Heart left ventricle (tissue), 16 donors: ENCODE data around the gene HIVEP2. TPM values are rescaled to one million over a fixed set of nuclear protein-coding genes. Genes with fewer than 3 reads are reported as not detected.

ENCODE experiments used
- ATAC-seq, 4 donors: fragments of 200-7000 bp; cut with Tn5 transposase; one replicate each; pipeline ENCODE4 v1.9.1; 2020 to 2022; ENCODE audit warnings: moderate library complexity in 4 of 4, mild to moderate bottlenecking in 3 of 4, moderate number of reproducible peaks in 1 of 4
- DNase-seq, 5 donors: peaks; one replicate each; pipeline ENCODE4 v3.0.0-alpha.2; 2020
- H3K27ac ChIP-seq, 12 donors: fragments of 200-600 bp; sonication (generic) in 4 of 12; one replicate each; pipeline versions ENCODE4 v1.5.0 to v1.8.0; 2016 to 2022; ENCODE audit warnings: mild to moderate bottlenecking in 2 of 12
- H3K27me3 ChIP-seq, 9 donors: fragments of 200-600 bp; sonication (generic) in 2 of 9; one replicate each; pipeline versions ENCODE4 v1.5.1 to v1.8.0; 2016 to 2022; ENCODE audit warnings: mild to moderate bottlenecking in 3 of 9
- H3K36me3 ChIP-seq, 9 donors: fragments of 200-600 bp; sonication (generic) in 2 of 9; one replicate each; pipeline versions ENCODE4 v1.5.0 to v1.8.0; 2018 to 2022; ENCODE audit warnings: mild to moderate bottlenecking in 2 of 9
- H3K4me1 ChIP-seq, 12 donors: fragments of 200-600 bp; sonication (generic) in 4 of 12; one replicate each; pipeline versions ENCODE4 v1.5.0 to v1.8.0; 2016 to 2022; ENCODE audit warnings: mild to moderate bottlenecking in 3 of 12
- H3K4me3 ChIP-seq, 12 donors: fragments of 200-600 bp; sonication (generic) in 4 of 12; one replicate each; pipeline versions ENCODE4 v1.5.0 to v1.8.0; 2017 to 2022; ENCODE audit warnings: mild to moderate bottlenecking in 9 of 12, moderate library complexity in 4 of 12
- H3K9me3 ChIP-seq, 12 donors: fragments of 200-600 bp; sonication (generic) in 4 of 12; one replicate each; pipeline versions ENCODE4 v1.5.0 to v1.8.0; 2016 to 2022; ENCODE audit warnings: mild to moderate bottlenecking in 1 of 12
- CTCF ChIP-seq, 12 donors: fragments of 200-600 bp; sonication (generic) in 4 of 12; IDR thresholded peaks; one replicate each; pipeline versions ENCODE4 v1.5.0 to v1.8.0; 2018 to 2022; ENCODE audit warnings: antibody characterized with exemption in 12 of 12, mild to moderate bottlenecking in 5 of 12
- POLR2A ChIP-seq, 2 donors: fragments of 450-650 bp; IDR thresholded peaks; one replicate each; pipeline ENCODE4 v1.6.1; 2017; ENCODE audit warnings: antibody characterized with exemption in 2 of 2, mild to moderate bottlenecking in 2 of 2, moderate library complexity in 2 of 2
- WGBS, 4 donors: extraction: QIAGEN DNeasy Blood & Tissue Kit in 2 of 4; methylation state at CpG; one replicate each; pipeline versions ENCODE4 v1.1.5 to v1.1.7; 2013 to 2018; 5-methylcytosine and 5-hydroxymethylcytosine counted together
- intact Hi-C, 10 donors: fragments of 100-400 bp; cut with DNase I; formaldehyde crosslinking; loops; one replicate each; pipeline versions ENCODE4 v1.11.1 to v1.14.2; 2022
- polyA plus RNA-seq, 2 donors: library from polyadenylated mRNA; stranded (reverse); fragments of 200-250 nt; gene quantifications; one replicate each; pipeline ENCODE4 v1.2.3, GENCODE V29; 2013
- total RNA-seq, 9 donors: library from RNA; depleted of rRNA in 2 of 9; stranded (reverse); fragments of >200 nt in 2 of 9; fragmentation: NEBNext Ultra II Directional in 3 of 9; extraction: Animal tissue kit (Norgen Biotek cat#: 25700) in 3 of 9; gene quantifications; one replicate each; pipeline versions ENCODE4 v1.1.0 to v1.2.4, GENCODE V29; 2016 to 2023
- donor health status: ischemic (EF 13 %, LVEDD 7.1; RV severe dilation, severe dysfunction).
- donor health status: healthy with polysubstance abuse.
- donor health status: DM: no; HTN: yes; CAD: no.
- donor health status: DM: no; HTN: no; CAD: no.
- donor health status: ischemic (EF 25% LVEDD 6.9; RV normal size, moderate dysfunction).
- donor health status: ischemic (EF 25% LVEDD 5.7; RV mildly dilated, moderate dysfunction).
- donor health status: healthy.
- donor health status: DM: yes; HTN: yes; CAD: no.
- donor health status: ischemic (EF 35%, LVEDD 5.7; RV mildly dilated, moderate dysfunction).
- donor health status: nonischemic (EF 11% LVEDD 7.7; RV severe dilation, severe dysfunction).
- donor health status: DM: yes; HTN: yes; CAD: no.
- donor health status: PGD.
- donor health status: ischemic (EF 29% LVEDD 5.4; RV normal size, mild dysfunction).
- donor health status: nonischemic (EF 23%, LVEDD 6.1; RV moderate dilation, normal function).

Gene HIVEP2
- total and polyA plus RNA-seq, 11 donors, result 2.7 to 31.2 (median 20.4) TPM

DNA sequence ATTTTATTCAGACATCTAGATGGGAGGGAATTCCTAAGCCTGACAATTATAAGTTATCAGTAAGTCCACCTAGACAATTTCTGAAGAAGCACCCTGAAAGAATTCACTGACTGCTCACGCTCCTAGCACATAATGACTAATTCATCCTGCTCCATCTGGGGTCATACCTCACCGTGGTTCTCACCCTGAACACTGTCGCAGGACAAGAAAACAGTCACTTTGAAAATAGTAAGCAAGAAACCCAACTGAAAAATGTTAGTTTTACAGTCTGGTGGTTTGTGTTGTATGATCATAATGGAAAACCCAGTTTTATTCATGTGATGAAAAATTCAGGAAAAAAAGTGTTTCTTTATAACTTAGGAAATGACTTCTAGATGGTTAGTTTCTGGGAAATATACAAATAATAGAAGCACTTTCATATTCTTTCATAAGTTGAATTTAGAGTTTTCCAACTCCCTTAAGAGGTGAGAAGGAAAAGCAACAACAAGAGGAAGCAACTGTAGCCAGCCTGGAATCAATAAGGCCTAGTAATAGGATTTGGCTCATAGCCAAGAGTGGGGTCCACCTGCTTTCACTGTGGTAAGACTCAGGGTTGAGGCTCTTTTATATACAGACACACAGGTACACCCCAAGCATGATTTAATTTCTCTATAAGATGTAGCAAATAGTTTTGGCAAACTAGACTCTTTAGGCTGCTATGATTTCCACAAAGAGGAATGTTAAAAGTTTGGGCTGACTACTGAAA is 94.1 kb downstream of the HIVEP2 start:
- H3K36me3 ChIP-seq, result no peaks in the 10 kb centered on the region
- no peaks in the 10 kb centered on the region for H3K27me3 ChIP-seq
- H3K4me3 ChIP-seq, result no peak overlapping the region
- DNase-seq (no peak), ATAC-seq (no peak)
- H3K4me1 ChIP-seq, result peaks cover 3 to 99% (median 53%) of the 10 kb centered on the region in 12 donors
- peak overlapping the region in 3 of 12 donors; percentile 3 to 20 (median 9) for H3K27ac ChIP-seq
- no peaks in the 10 kb centered on the region for H3K9me3 ChIP-seq
- 42 to 81% (median 65%) methylated on average over 3 of the region's 3 CpGs for WGBS, 4 donors
- intact Hi-C loops, result loop anchor here in 1 of 10 donors (5.0 kb wide), 1 partner anchor 34 kb away; no protein-coding TSS in a partner anchor
- no peak for TF ChIP-seq CTCF (IDR thresholded peaks at IDR 0.05)
- TF ChIP-seq POLR2A (IDR thresholded peaks at IDR 0.05), result no peak

- Histone ChIP-seq H3K9me3 (no peaks in the 10 kb centered on the region), H3K27ac (no peak overlapping the region), H3K27me3 (no peaks in the 10 kb centered on the region), H3K4me1 (peaks cover 8 to 99% (median 71%) of the 10 kb centered on the region in 12 donors), H3K4me3 (no peak overlapping the region), H3K36me3 (no peaks in the 10 kb centered on the region)
- DNase-seq (no peak), ATAC-seq (no peak)
- intact Hi-C loops, result loop anchor here in 8 of 10 donors (2.0 to 10.0 kb wide), 5 partner anchors 18 to 98 kb away; partner anchors contain the start of gene HIVEP2 (in 6 of the 8)
- TF ChIP-seq CTCF (IDR thresholded peaks at IDR 0.05), result no peak
- TF ChIP-seq POLR2A (IDR thresholded peaks at IDR 0.05), result no peak
- WGBS, 4 donors, result 77 to 79% (median 78%) methylated on average over 3 of the region's 3 CpGs
These were observed 96.0 kb downstream of the HIVEP2 start for GRCh38 chr6:142848976-142849375.

DNA sequence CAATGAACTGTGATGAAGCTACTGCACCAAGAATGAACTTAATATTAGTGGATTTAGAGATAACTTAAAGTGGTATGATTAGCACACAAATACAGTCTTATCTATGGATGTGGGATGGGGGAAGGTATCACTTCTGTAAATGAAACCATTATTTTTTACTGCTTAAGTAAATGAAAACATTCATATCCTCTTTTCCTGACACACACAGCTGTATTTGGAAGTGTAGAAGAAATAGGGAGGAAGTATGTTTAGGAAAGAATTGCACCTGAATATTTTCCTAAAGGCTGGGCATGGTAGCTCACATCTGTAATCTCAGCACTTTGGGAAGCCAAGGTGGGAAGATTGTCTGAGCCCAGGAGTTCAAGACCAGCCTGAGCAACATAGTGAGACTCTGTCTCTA is 96.8 kb downstream of the HIVEP2 start:
- Histone ChIP-seq H3K4me1 (peaks cover 11 to 99% (median 77%) of the 10 kb centered on the region in 12 donors), H3K9me3 (no peaks in the 10 kb centered on the region), H3K27me3 (no peaks in the 10 kb centered on the region), H3K27ac (peak overlapping the region in 8 of 12 donors; percentile 0 to 89 (median 85)), H3K4me3 (no peak overlapping the region), H3K36me3 (no peaks in the 10 kb centered on the region)
- DNase-seq (no peak), ATAC-seq (no peak)
- intact Hi-C loops, result loop anchor here in 8 of 10 donors (2.0 to 10.0 kb wide), 5 partner anchors 19 to 99 kb away; partner anchors contain the start of gene HIVEP2 (in 6 of the 8)
- TF ChIP-seq POLR2A (IDR thresholded peaks at IDR 0.05), result no peak
- no peak for TF ChIP-seq CTCF (IDR thresholded peaks at IDR 0.05)

DNA sequence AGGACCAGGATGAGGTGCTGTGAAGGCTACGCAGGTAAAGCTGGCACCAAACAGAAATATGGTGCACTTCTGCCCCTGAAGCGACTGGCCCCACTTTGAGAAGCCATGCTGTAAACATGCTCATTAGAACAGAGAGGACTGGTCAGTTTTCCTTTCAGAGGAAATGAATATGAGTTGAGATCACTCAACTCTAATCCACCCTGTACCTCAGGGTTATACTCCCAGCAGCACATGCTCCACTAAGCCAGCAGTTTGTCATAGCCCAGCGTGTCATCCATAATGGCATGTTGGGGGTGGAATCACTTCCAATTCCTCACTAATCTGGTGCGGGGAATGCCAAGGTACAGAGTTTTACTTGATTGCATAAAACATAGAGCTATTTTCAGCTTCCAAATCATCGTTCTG is 98.1 kb downstream of the HIVEP2 start:
- TF ChIP-seq POLR2A (IDR thresholded peaks at IDR 0.05), result no peak
- TF ChIP-seq CTCF (IDR thresholded peaks at IDR 0.05), result no peak

More for the DNA sequence above, 98.1 kb downstream of the HIVEP2 start:
- H3K9me3 ChIP-seq, result no peaks in the 10 kb centered on the region
- 25 to 35% (median 29%) methylated on average over 5 of the region's 5 CpGs for WGBS, 4 donors
- no peaks in the 10 kb centered on the region for H3K36me3 ChIP-seq
- DNase-seq (peak in 4 of 5 donors; percentile 49 to 67 (median 54)), ATAC-seq (peak; percentile 61 to 76 (median 67))
- H3K4me1 ChIP-seq, result peaks cover 11 to 99% (median 84%) of the 10 kb centered on the region in 12 donors
- H3K27me3 ChIP-seq, result no peaks in the 10 kb centered on the region
- peak overlapping the region in 2 of 12 donors; percentile 1 to 2 for H3K4me3 ChIP-seq
- peak overlapping the region; percentile 69 to 89 (median 86) for H3K27ac ChIP-seq
- intact Hi-C loops, result loop anchor here in 8 of 10 donors (1.0 to 10.0 kb wide), 6 partner anchors 35 to 100 kb away; partner anchors contain the start of gene HIVEP2 (in 6 of the 8)
